Stimulated activated naive CD4-positive, alpha-beta T cell treated with Interleukin-2 at 50 U/mL for 16 hours (primary cell): ENCODE data around the gene TBC1D16.
A peak's percentile ranks its signal among the peaks of the same experiment; 100 is the strongest.
"Not testable (repeated sequence)": the region's sequence is repeated elsewhere in the genome, so short reads cannot be mapped to it uniquely, and the experiment has no call there.

Experiments used
- DNase-seq: peaks from one replicate; lab custom pipeline; 2025; lab: John Stamatoyannopoulos, UW

Gene TBC1D16

DNA sequence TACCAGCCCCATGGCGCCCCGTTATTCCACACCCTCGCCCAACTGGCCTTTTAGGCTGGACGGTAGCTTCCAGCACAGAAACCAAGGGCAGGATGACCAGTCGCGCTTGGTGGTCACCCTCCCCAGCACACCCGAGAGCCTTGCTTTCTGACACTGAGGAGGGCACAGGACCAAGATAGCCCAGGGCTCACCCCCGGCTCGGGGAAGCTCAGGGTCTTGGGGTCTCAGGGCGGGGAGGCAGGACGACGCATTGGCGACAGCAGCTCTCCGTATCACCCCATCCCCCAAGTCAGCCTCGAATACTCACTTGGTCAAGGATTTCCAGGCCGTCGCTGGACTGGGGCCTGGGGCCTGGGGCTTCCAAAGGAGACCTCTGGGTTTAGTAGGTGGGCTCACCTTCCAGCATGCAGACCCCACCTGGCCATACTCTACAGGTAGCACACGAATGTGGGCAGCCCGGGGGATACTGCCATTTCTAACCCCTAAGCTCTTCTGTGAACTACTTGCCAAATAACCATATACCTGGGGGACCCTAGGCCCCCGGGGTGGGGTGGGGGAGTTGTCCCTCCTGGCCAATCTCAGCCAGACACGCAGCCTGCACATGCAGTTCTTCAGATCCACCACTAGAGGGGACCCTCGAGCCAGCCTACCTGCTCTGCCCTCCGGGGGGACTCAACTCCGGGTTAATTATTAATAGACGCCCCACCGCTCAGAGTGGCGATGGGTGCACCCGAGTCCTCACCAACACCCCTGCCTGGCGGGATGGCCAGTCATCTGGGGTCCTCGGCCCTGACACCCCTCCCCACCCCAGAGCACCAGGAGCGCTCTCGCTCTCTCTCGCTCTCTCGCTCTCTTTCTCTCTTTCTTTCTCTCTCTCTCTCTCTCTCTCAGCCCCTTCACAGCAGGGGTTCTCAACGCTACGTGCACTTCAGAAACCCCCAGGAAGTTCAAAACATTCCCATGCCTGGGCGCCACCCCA lies 30.0 kb downstream of the TBC1D16 start:
- peak; percentile 21 for DNase-seq

DNA sequence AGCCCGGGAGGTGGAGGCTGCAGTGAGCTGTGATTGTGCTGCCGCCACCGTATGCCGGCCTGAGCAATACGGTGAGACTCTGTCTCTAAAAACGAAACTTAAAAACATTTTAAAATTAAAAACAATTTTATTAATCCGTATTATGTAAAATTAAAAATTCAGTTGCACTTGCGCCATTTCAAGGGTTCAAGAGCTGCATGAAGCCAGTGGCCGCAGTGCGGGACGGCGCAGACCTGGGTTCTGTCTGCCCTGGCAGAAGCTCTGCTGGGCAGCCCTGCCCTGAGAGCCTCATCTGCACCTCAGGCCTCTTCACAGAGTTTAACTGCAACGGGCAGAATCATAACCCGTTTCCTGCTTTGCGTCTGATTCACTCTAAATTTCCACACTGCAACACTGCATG lies 31.7 kb downstream of the TBC1D16 start:
- DNase-seq: no peak

DNA sequence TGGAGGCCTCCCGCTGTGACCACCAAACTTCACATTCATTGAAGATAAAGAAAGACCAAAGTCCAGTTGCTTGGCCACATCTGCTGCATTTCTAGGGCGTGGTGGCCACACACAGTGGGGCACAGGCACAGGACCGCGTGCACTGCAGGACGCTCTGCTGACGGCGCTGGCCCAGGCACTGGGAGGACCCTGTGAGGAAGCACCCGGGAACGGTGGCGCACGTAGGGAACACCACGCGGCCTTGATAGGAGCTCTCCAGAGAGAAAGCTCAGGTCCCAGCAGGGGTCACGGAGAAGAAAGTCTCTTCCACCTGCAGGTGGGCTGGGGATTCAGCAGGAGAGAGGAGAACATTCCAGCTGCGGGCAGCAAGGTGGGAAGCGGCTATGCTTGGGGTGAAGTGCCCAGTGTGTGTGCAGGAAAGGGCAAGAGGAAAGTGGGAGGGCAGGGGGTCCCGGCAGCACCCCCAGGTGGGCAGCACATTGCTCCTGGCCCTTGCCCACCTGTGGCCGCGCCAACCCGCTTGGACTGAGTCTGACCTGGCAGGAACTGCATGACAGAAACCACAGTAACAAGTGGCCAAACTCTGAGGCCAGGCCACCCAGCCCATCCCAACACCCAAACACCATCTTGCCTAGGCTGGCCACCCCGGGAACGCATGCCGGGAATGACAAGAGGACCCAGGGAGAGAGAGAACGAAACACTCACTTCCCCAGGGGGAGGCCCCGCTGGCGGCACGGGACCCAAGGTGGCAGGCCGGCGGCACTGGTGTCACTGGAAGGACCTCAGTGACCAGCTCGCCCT lies 32.8 kb downstream of the TBC1D16 start:
- DNase-seq: no peak

DNA sequence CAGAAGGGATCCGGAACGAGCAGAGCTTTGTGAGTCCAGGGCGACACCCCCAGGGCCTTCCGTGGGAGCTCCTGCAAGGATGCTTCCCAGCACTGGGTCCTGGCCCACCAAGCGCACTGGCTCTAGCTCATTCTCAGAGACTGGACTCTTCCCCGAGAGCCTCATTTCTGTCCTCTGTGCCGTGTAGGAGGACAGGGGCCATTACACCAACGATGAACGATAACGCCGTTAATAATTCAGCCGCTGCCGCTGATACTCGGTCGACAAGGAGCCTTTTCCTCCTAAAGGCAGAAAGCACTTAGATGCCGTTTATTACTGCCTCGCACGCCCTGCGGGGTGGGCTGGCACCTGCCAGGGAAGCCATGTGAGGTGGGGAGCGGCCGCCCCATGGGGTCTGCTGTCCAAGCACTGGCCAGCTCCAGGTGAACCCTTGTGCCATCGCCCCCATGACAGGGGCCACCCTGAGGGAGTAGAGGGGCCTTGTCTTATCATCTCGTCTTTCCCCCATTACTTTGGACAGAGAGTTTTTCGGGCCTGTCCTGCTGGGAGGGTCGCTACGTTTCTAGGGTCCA lies 33.5 kb downstream of the TBC1D16 start:
- no peak for DNase-seq

GRCh38 chr17:80000981-80001775 lies 34.5 kb downstream of the TBC1D16 start:
- DNase-seq: no peak

DNA sequence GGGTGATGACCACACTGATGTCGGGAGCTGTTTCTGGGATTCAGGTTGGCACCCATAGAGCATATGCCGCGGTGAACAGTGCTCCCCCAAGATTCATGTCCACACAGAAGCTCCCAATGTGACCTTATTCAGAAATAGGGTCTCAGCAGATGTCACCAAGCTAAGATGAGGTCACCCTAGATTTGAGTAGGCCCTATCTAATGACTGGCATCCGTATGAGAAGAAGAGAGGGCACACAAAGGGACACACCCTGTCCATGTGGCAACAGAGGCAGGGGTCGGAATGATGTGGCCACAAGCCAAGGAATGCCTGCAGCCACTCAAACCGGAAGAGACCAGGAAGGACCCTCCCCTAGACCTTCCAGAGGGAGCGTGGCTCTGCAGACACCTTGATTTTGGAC lies 35.5 kb downstream of the TBC1D16 start:
- DNase-seq: no peak

GRCh38 chr17:79997011-79997660 lies 38.5 kb downstream of the TBC1D16 start:
- DNase-seq: peak; percentile 64

GRCh38 chr17:79996291-79996690 lies 39.4 kb downstream of the TBC1D16 start:
- DNase-seq: no peak

DNA sequence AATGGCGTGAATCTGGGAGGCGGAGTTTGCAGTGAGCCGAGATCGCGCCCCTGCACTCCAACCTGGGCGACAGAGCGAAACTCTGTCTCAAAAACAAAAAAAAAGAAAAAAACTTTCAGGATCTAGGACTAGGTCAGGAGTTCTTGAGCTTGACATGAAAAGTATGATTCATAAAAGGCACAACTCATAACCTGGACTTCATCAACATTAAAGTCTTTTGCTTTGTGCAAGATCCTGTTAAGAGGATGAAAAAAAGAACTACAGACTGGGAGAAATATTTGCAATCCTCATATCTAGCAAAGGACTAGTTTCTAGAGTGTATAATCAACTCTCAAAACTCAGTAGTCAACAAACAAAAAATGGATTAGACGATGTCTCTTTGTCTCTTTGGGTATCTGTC lies 40.0 kb downstream of the TBC1D16 start:
- no peak for DNase-seq

- DNase-seq: no peak
Observed at GRCh38 chr17:79994602-79995001, 41.1 kb downstream of the TBC1D16 start.

GRCh38 chr17:79994228-79994569 lies 41.5 kb downstream of the TBC1D16 start:
- DNase-seq: not testable (repeated sequence)

GRCh38 chr17:79993390-79994227 lies 42.1 kb downstream of the TBC1D16 start:
- DNase-seq: peak; percentile 22

DNA sequence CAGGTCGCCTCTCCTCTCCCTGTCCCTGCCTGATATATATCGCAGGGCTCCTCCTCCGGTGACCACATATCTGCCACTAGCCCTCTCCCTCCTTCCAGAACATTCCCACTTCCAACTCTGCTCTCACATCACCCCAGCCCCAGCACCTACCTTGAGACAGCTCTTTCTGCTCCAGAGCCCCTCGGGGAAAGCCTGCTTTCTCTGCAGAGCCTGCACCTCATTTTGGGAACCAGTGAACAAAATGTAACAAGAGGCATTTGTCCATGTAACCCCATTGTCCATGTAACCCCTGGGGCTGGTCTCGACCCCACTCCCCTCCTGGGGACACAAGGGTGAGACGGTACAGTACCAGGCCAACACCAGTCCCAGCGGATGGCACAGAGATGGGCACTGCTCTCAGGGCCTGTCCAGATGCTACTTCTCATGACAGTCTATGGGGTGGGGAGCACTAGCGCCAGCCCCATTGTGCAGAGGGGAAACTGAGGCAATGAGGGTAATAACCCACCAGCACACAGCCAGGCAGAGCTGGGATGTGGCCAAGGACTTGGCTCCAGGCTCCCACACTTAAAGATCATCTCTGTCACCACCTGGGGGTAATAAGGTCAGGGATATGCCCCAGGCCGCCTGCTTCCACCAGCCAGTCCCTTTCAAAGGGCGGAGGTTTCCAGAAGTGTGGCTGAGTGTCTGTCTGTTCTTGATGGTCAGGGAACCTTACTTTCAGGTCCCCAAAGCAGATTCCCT lies 42.9 kb downstream of the TBC1D16 start:
- no peak for DNase-seq

DNA sequence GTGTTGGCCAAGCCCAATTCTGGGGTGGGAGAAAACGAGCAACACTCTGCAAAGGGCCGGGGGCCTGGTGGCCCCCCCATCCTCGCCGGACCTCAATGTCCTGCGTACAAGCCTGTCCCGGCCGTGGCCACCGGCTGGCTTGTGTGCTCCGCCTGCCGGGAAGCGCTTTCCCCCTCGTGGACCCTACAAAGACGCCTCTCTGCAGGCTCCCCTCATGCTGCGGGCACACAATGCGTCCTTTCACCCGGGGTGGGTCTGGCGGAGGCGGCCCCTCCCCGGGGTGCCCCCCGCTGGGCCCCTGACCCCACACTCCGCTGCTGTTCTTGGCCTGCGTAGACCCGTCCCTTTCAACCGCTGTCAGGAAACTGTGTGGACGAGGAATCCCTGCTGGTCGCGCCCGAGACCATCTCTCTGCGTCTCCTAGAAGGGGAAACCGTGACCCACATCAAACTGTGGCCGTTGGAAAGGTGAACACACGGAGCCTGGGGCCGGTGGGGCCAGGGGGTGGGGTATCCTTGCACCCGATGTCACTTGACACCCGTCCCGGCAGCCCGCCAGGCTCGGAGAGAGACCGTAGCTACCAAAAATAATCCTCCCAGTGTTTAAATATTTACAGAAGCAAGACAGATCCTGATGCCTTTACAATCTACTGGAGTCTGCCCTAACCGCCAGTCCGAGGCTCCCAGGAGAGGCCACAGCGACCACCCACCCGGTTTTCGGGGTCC lies 43.6 kb downstream of the TBC1D16 start:
- DNase-seq: no peak

DNA sequence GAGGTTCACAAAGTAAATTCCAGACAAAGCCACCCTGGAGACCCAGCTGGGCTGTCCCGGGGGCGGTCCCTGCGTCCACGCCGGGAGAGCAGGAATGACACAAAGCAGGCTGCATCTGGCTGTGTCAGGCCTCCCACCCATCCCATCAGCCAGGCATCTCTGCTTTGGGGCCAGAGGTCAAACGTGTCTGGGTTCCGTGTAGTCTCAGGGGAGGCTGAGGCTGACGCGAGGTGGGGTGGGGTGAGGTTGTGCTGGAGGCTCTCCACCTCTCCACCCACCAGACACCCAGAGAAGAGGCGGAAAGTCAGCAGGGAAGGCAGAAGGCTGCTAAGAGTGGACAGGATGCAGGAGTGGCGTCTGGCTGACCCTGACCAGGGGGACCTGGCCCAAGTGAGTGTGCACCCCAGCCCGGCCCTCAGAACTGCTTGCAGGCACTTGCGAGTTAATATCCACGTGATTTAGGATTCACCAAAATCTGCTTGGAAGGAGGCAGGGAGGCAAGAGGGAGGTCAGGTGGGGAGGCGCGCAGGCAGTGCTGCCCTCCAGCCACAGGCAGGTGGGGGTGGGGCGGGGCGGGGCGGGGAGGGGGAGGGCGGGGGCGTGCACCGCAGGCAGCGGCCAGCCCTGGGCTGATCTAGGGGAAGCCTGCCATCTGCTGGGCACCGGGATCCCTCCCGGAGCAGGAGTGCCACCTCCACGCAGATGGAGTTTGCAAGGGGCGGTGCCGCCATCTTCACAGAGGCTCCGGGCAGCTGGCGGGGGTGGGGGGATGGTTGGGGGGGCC lies 44.3 kb downstream of the TBC1D16 start:
- DNase-seq: peak; percentile 83

- DNase-seq: no peak
Observed at GRCh38 chr17:79990704-79991103, 45.0 kb downstream of the TBC1D16 start.

DNA sequence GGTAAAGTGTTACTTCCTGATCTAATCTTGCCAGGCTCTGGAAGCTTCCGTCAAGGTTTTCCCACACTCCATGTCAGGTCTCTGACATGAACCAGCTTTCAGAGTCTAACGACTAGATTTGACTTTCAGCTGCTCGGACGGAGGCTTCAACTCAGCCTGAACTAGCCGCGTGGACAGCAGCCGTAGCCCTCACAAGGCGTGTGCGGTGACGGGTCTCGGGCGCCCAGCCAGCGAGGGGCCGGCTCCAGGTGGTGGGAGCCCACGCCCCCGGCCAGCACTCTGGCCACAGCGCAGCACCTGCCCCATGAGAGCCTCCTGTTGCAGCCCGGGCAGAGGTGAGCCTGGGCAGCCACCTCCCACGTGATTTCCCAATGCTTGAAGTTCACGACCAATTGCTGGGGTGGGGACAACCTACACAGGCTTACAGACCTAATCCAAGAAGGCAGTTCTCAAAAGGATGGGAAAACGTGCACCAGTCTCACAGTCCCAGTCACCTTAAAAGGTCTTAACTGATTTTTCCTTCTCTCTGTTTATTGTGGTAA lies 45.5 kb downstream of the TBC1D16 start:
- DNase-seq: no peak
